G401 (cell line): ENCODE data around the gene CAPN9. TPM values are rescaled to one million over a fixed set of nuclear protein-coding genes. Genes with fewer than 3 reads are reported as not detected.
"Not testable (repeated sequence)": the region's sequence is repeated elsewhere in the genome, so short reads cannot be mapped to it uniquely, and the experiment has no call there.

Source experiments
- DNase-seq: peaks from one replicate; pipeline ENCODE4 v3.0.0-alpha.2; 2015; ENCODE audit warnings: low spot score
- in situ Hi-C: cut with HindIII; loops from 2 replicates; pipeline ENCODE4 v1.10.0; 2016; ENCODE audit warnings: low sequenced_read_pairs, mixed read lengths
- total RNA-seq: library from RNA; depleted of rRNA; stranded (reverse); fragments of >200 nt; shearing (Covaris generic); gene quantifications from 2 replicates; pipeline ENCODE4 v1.2.3, GENCODE V29; 2014; rRNA removed

CAPN9 gene, protein sequence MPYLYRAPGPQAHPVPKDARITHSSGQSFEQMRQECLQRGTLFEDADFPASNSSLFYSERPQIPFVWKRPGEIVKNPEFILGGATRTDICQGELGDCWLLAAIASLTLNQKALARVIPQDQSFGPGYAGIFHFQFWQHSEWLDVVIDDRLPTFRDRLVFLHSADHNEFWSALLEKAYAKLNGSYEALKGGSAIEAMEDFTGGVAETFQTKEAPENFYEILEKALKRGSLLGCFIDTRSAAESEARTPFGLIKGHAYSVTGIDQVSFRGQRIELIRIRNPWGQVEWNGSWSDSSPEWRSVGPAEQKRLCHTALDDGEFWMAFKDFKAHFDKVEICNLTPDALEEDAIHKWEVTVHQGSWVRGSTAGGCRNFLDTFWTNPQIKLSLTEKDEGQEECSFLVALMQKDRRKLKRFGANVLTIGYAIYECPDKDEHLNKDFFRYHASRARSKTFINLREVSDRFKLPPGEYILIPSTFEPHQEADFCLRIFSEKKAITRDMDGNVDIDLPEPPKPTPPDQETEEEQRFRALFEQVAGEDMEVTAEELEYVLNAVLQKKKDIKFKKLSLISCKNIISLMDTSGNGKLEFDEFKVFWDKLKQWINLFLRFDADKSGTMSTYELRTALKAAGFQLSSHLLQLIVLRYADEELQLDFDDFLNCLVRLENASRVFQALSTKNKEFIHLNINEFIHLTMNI
- total RNA-seq: 0.20 TPM in 1 of 2 replicates, not detected in the other

DNA sequence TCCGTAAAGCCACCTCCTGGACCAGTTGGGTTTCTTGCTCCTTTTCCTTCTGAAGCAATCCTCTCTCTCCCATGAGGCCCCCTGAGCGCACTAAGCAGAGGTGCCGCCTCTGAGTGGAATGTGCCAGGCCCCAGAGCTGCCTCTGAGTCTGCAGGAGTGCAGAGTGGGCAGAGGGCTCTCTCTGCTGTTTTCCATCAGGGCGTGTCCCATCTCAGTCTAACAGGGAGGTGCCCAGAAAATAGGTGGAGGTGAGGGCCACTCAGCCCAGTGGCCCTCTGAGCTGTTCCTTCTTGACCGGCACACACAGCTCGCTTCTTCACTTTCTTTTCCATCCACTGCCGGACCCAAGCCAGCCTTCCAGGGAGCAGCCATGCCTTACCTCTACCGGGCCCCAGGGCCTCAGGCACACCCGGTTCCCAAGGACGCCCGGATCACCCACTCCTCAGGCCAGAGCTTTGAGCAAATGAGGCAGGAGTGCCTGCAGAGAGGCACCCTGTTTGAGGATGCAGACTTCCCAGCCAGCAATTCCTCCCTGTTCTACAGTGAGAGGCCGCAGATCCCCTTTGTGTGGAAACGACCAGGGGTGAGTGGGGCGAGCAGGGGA, at the start of gene CAPN9:
Gene CAPN9 (plus strand): TSS at position 262 of the 604 bp plus-strand sequence. CDS start 109 bp downstream, at position 371.
- in situ Hi-C loops: no loop called here
- no peak for DNase-seq

DNA sequence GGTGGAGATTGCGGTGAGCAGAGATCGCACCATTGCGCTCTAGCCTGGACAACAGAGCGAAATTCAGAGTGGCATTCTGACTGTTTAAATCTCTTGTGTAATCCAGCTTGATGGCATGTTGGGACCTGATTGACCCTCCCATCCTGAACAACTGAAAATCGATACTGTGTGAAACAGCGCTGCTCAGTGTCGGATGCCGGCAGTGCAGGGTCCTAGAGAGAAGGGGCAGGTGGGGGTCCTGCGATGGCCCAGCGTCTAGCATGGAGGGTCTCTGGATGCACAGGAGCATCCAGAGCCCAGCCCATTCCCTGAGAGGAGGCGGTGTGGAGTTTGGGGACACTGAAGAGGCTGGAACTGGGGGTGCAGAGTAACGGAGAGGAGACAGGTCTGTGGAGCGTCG, 49.1 kb upstream of the CAPN9 start:
- DNase-seq: no peak
- in situ Hi-C loops: no loop called here

DNA sequence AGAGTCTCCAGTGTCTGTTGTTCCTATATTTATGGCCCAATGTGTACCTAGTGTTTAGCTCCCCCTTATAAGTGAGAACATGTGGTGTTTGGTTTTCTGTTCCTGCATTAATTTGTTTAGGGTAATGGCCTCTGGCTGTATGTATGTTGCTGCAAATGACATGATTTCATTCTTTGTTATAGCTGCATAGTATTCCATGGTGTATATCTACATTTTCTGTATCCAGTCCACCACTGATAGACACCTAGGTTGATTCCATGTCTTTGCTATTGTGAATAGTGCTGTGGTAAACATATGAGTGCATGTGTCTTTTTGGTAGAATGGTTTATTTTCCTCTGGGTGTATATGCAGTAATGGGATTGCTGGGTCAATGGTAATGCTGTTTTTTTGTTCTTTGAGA, 48.2 kb upstream of the CAPN9 start:
- in situ Hi-C loops: not testable (repeated sequence)

DNA sequence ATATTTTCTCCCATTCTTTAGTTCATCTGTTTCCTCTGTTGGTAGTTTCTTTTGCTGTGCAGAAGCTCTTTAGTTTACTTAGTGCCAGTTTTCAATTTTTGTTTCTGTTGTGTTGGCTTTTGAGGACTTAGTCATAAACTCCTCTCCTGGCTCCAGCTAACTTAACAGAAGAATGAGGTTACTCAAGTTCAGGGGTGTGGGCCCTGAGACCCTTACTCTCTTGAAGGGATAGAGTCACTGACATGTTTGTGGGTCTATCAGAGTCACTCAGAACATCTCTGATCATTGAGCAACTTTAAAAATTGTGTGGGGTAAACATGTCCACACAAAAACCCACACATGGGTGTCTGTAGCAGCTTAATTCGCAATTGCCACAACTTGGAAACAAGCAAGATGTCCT, 47.5 kb upstream of the CAPN9 start:
- in situ Hi-C loops: no loop called here

More for the DNA sequence above, 48.2 kb upstream of the CAPN9 start:
- DNase-seq: not testable (repeated sequence)

DNA sequence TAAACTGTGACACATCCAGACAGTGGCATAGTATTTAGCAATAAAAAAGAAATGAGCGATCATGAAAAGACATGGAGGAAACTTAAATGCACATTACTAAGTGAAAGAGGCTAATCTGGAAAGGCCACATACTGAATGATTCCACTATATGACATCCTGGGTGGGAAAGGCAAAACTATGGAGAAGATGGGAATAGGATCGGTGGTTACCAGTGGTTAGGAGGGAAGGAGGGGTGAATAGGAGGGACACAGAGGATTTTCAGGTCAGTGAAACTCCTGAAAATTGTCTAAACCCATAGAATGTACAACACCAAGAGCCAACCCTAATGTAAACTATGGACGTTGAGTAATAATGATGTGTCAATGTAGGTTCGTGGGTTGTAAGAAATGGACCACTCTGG, 47.1 kb upstream of the CAPN9 start:
- in situ Hi-C loops: no loop called here
- no peak for DNase-seq

More for the DNA sequence above, 47.5 kb upstream of the CAPN9 start:
- no peak for DNase-seq

DNA sequence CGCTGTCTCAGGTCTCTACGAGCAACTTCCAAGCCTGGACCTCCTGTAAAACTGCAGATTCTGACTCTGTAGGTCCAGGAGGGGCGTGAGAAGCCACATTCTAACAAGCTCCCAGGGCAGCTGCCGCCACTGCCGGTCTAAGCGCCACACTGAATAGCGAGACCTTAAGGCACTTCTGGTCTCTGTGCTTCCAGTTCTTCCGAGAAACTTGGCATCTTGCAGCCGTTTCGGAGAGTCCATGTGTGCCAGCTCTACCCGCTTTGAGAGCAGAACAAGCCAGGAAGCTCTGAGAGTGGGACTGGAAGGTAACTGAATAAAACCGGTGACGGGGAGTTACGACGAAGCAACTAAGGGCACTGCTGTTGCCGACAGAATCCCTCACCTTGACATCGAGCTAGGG, 45.8 kb upstream of the CAPN9 start:
- in situ Hi-C loops: no loop called here
- DNase-seq: peak; percentile 73

DNA sequence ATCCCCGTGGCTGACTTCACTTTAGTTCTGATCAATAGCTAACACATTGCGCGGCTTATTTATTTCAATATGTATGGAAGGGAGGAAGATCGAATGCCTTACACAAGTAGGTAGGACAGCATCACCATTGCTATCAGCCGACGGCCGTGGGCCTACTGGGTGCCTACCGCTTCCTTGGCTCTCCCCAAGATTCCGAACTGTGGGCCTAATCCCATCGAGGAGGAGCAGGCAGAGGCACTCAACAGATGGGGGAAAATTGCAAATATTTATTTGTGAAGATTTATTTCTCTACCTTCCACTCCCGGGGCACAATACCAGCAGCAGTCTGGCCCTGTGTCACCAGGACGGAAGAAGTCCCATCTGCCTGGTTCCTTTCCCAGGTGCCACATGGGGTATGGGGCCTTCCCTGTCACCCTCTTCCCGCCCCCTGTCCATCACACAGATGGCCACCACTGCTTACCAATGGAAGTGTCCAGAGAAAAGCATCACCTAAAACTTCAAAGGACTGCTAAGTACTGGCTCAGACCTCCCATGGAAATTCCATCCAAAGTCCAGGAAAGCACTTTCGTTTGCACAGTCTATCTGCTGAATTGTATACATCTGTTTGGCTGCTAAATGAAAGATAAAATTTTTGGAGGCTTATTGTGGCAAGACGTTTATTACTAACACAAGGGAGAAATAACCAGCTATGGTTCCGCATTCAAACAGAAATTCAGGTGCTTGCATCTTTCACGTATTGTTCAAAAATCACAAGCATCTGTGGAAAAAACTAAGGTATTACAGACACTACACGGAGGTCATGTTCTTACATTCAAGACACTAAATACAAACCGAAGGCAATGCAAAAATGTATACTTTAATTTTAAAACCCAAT, 45.1 kb upstream of the CAPN9 start:
- in situ Hi-C loops: no loop called here
- DNase-seq: peak; percentile 84

DNA sequence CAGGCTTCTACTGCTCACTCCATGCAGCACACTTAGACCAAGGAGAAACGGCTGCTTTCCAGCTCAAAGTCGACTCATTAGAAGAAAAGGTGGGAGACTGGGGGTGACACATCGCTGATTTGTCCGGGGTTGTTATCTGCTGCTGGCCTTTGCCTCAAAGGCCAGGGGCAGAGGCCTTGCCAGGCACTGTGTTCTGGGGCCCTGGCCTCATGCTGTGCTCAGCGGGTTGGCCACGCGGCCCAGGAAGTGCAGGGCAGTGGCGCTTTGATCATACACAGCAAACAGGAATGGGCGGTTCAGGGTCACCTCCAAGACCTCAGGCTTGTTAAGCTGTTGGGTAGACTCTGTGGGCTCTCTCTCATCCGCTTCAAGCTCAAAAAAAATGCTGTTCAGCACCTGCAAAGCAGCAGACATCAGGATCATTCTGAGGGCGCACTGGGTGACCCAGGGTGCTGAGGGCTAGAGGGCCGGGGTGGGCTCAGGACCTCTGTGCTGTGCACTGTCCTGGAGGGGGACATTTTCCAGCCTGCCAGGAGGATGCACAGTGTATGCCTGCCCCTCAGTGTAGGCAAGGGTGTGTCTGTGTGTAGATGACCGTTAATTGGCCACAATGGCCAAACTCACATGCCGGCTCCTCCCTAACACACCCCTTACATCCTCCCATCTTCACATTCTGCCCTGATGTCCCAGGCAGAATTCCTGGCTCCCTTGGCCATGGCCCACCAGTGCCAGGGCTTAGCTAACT, 44.1 kb upstream of the CAPN9 start:
- in situ Hi-C loops: no loop called here
- DNase-seq: no peak

DNA sequence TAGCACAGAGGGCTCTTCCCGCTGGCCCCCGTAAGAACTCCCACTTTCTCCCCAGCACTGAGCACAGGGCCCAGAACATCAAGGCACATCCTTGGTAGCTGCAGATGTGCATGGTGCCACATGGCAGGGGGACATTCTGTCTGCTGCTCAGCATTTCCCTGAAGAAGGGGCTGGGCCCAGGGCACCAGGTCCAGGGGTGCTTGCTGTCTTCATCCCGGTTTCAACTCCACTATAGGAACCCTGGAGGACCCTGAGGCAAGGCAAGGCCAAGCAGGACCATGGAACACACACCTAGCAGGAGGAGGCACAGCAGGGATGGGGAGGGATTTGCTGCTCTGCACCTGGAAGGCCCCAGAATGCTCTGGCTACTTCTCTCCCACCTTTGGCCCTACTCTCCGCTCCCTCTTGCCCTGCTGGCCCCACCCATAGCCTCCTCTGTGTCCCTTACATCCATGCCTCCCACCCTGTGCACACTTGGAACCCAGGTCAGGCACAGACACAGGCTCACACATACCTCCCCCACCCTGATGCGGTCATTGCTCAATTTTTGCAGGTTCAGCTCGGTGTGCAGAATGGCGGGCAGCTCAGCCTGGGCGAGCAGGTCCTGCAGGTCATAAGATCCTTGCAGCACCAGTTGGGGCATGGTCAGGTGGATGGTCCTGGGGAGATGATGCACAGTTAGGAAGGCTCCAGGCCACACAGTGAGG, 43.4 kb upstream of the CAPN9 start:
- DNase-seq: no peak
- in situ Hi-C loops: no loop called here

DNA sequence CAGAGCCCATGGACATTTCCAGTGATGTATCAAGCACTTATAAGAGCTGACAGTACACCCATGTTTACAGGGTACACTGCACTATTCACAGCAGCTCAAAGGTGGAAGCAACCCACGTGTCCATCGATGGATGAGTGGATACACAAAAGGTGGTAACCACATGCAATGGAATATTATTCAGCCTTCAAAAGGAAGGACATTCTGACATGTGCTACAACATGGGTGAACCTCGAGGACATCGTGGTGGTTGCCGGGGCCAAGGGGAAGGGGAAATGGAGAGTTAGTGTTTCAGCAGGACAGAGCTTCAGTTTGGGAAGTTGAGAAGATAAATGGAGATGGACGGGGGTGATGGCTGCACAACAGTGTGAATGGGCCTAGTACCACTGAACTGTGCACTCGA, 42.4 kb upstream of the CAPN9 start:
- in situ Hi-C loops: no loop called here
- DNase-seq: no peak

DNA sequence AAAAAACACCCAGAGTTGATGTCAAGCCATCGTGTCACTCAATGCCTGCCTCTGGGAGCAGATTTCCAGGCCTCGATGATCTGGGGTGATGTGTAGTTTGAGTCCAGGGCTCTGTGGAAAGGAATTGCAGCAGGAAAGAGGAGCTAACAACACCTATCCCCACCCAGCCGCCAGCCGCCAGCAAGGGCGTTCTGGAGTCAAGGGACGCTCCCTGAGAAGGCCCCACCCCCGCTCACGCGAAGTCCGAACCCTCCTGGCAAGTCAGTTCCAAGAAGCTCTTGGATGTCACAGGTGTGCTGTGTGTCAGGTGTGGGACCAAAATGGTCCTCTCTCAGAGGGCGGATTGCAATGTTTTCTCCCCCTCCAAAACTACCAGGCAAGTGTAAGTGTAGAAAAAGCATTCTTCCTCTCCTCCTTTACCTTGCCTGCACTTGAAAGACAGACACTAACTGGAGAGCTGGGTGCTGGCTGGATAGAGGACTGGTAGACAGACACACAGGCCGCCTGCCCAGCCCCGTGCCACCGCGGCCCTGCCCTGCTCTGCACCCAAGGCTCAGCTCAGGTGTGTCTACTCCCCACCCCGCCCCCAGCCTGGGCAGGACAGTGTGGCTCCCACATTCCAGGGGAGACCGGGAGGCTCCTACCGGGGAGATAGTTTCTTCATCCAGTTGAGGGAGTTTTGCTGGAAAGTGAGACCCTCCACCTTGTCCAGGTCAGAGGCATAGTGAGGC, 41.7 kb upstream of the CAPN9 start:
- in situ Hi-C loops: no loop called here

DNA sequence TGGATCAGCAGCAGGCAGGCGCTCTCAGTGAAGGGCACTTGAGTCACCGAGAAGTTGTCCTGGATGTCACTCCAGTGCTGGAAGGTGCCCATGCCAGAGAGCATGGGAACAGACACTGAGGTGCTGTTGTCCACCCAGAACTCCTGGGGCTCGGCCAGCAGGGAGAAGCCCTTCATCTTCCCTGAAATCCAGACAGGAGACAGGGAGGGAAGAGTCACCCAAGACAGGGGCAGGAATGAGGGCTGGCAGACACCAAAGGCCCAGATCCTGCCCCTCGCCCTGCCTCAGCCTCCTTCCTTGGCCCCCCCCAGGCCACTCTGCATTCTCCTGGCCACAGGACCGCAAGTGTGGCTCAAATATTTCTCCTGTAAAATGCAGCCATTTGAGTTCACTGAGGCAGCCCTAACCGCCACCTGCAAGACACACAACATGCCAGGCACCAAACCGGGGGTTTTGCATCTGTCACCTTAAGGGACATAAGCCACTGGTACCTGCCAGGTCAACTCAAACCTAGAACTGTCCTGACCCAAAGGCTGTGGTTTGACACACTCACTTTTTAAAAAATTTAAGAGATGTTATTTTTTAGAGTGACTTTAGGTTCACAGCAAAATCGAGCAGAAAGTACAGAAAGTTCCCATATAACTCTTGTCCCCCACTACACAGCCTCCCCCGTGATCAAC, 41.0 kb upstream of the CAPN9 start:
- no peak for DNase-seq
- in situ Hi-C loops: no loop called here

More for the DNA sequence above, 41.7 kb upstream of the CAPN9 start:
- DNase-seq: no peak

DNA sequence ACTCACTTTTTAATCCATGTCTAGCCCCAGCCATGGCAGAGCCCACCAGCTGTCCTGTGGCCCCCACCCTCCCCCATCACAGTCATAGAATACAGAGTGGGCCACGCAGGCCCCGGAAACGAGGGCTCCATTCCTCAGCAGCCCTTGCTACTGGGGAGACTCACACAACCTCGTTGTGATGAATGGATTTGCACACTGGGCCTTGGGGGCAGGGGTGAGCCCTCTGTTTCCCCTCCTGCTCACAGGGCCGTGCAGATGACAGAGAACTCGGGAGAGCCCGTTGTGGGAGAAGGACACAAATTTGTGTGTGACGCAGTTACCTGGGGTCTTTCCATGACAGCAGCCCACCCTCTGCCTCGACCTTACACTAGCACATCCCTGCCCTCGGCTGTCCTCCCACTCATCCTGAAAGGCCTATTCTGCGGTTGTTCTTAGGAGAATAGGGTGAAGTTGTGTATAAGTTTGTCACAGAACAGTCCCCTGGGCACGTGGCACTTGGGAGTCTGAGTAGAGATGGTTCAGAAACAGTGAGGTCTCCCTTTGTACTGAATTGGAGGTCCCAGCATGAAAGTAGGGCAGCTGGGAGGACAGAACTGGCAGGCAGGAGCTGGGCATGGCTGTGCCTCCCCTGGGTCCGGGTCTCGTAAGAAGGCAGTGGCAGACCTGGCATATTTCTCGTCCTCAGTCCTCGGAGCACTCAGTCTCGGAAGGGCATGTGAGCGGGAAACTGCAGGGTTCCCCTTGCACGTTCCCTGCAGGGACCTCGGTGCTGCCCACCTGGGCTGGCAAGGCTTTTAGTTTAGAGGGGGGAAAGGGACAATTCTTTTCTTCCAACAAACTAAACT, 40.1 kb upstream of the CAPN9 start:
- in situ Hi-C loops: no loop called here
- peak; percentile 40 for DNase-seq

DNA sequence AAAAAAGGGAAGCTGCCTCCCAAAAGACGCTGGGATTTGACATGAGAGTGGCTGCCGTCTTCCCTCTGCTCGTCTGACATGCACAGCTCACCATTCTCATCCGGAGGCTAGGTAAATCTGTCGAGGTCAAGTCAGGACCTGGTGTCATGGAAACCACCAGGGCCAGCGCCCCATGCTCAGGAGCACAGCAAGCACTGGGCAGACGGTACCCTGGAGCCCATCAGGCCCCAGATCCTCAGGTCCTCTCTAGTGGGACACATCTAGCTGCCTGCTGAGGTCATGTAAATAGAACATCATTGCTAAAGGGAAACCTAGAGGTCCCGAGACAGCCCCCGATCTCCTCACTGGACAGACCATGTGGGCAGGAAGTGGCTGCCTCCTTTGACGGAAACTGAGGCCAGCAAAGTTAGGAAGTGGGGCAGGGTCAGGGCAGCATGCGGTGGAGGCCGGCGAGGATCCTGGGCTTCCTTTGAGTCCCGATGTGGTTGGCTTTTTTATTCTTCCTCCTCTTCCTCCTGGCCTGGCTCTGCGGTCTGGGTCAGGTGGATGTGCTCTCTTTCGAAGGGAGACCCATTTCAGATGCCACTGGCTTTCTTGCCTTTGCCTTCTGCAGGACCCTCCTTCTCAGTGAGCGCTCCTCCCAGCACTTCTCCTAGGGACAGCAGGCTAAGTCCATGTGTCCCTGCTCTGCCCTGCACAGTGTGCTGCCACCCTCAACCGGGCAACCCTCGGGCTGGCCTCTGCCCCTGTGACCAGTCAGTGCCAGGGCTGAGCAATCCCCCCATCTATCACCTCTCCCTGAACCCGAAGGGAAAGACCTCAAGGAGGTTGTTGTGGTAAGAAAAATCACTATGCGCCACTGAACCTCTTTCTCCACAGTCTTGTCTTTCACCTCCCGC, 39.2 kb upstream of the CAPN9 start:
- peak; percentile 50 for DNase-seq
- in situ Hi-C loops: no loop called here
